WTC11 (cell line): Measurements from ENCODE around the gene PRM2. TPM values are rescaled to one million over a fixed set of nuclear protein-coding genes. Genes with fewer than 3 reads are reported as not detected.
A peak's percentile ranks its signal among the peaks of the same experiment; 100 is the strongest.

Source experiments
- ATAC-seq: fragments of 200-7000 bp; cut with Tn5 transposase; 2 replicates; pipeline ENCODE4 v1.10.0; 2021; ENCODE audit warnings: mild to moderate bottlenecking, moderate library complexity
- CTCF ChIA-PET: fragments of 300-600 bp; sonication (Branson Sonifier 250); formaldehyde crosslinking; loops from one replicate; lab custom pipeline; 2021; ENCODE audit warnings: antibody characterized with exemption; lab: Charles Lee
- POLR2A ChIA-PET: fragments of 350-600 bp; sonication (Branson Sonifier 250); formaldehyde crosslinking; loops from one replicate; lab custom pipeline; 2021; ENCODE audit warnings: antibody characterized with exemption; lab: Charles Lee
- DNase-seq: peaks from one replicate; pipeline ENCODE4 v3.0.0; 2021; ENCODE audit warnings: low spot score
- H3K27ac Mint-ChIP-seq: 2 replicates; pipeline ENCODE4 v1.8.0; 2021; ENCODE audit warnings: mixed read lengths
- H3K27me3 Mint-ChIP-seq: 2 replicates; pipeline ENCODE4 v1.8.0; 2021; ENCODE audit warnings: low read depth, mild to moderate bottlenecking, moderate library complexity, mixed read lengths
- H3K36me3 Mint-ChIP-seq: 2 replicates; pipeline ENCODE4 v1.8.0; 2021; ENCODE audit warnings: mixed read lengths
- H3K4me1 Mint-ChIP-seq: 2 replicates; pipeline ENCODE4 v1.8.0; 2022; ENCODE audit warnings: mixed read lengths
- H3K4me3 Mint-ChIP-seq: 2 replicates; pipeline ENCODE4 v1.8.0; 2021; ENCODE audit warnings: mild to moderate bottlenecking, moderate library complexity, mixed read lengths
- H3K9me3 Mint-ChIP-seq: 2 replicates; pipeline ENCODE4 v1.8.0; 2021; ENCODE audit warnings: mixed read lengths
- ARID4B ChIP-seq: sonication (generic); formaldehyde crosslinking; IDR thresholded peaks from 2 replicates; pipeline ENCODE4 v1.8.0; 2023; ENCODE audit warnings: missing genetic modification reagents, mild to moderate bottlenecking, borderline replicate concordance
- ATF2 ChIP-seq: sonication (generic); formaldehyde crosslinking; IDR thresholded peaks from 2 replicates; pipeline ENCODE4 v1.8.1; 2022; ENCODE audit warnings: low read depth, missing genetic modification reagents, borderline replicate concordance
- ETV6 ChIP-seq: sonication (generic); formaldehyde crosslinking; IDR thresholded peaks from 2 replicates; pipeline ENCODE4 v1.8.1; 2022; ENCODE audit warnings: mild to moderate bottlenecking, missing genetic modification reagents
- FOXK1 ChIP-seq: sonication (generic); formaldehyde crosslinking; IDR thresholded peaks from 2 replicates; pipeline ENCODE4 v1.8.0; 2022; ENCODE audit warnings: mild to moderate bottlenecking, moderate library complexity, missing genetic modification reagents
- FOXP1 ChIP-seq: sonication (generic); formaldehyde crosslinking; IDR thresholded peaks from 2 replicates; pipeline ENCODE4 v1.8.0; 2022; ENCODE audit warnings: missing genetic modification reagents, mild to moderate bottlenecking, moderate library complexity, borderline replicate concordance
- FOXP4 ChIP-seq: sonication (generic); formaldehyde crosslinking; IDR thresholded peaks from 2 replicates; pipeline ENCODE4 v1.8.0; 2022; ENCODE audit warnings: mild to moderate bottlenecking, missing genetic modification reagents
- HMGA2 ChIP-seq: fragments of 250-450 bp; sonication (Bioruptor Pico); IDR thresholded peaks from 2 replicates; pipeline ENCODE4 v1.4.0; 2021; ENCODE audit warnings: mild to moderate bottlenecking, moderate library complexity
- NFATC4 ChIP-seq: fragments of 250-450 bp; sonication (Bioruptor Pico); IDR thresholded peaks from 2 replicates; pipeline ENCODE4 v1.9.0; 2021; ENCODE audit warnings: mild to moderate bottlenecking
- NR1H2 ChIP-seq: sonication (generic); formaldehyde crosslinking; IDR thresholded peaks from 2 replicates; pipeline ENCODE4 v1.9.0; 2021; ENCODE audit warnings: mild to moderate bottlenecking, moderate library complexity, missing genetic modification reagents
- PRRX2 ChIP-seq: fragments of 250-450 bp; sonication (Bioruptor Pico); IDR thresholded peaks from 2 replicates; pipeline ENCODE4 v1.8.0; 2021; ENCODE audit warnings: mild to moderate bottlenecking
- RORB ChIP-seq: fragments of 250-450 bp; sonication (Bioruptor Pico); IDR thresholded peaks from 2 replicates; pipeline ENCODE4 v1.9.0; 2021; ENCODE audit warnings: mild to moderate bottlenecking
- SMAD3 ChIP-seq: sonication (generic); formaldehyde crosslinking; IDR thresholded peaks from 2 replicates; pipeline ENCODE4 v1.8.0; 2022; ENCODE audit warnings: missing genetic modification reagents, mild to moderate bottlenecking, borderline replicate concordance
- SMAD4 ChIP-seq: sonication (generic); formaldehyde crosslinking; IDR thresholded peaks from 2 replicates; pipeline ENCODE4 v1.8.0; 2022; ENCODE audit warnings: mild to moderate bottlenecking, missing genetic modification reagents
- SP1 ChIP-seq: sonication (generic); formaldehyde crosslinking; conservative IDR thresholded peaks from 2 replicates; pipeline ENCODE4 v1.8.1; 2022; ENCODE audit warnings: missing genetic modification reagents
- TEAD1 ChIP-seq: sonication (generic); formaldehyde crosslinking; IDR thresholded peaks from 2 replicates; pipeline ENCODE4 v1.8.0; 2022; ENCODE audit warnings: mild to moderate bottlenecking, missing genetic modification reagents
- TEAD4 ChIP-seq: sonication (generic); formaldehyde crosslinking; IDR thresholded peaks from 2 replicates; pipeline ENCODE4 v1.8.0; 2022; ENCODE audit warnings: mild to moderate bottlenecking, missing genetic modification reagents
- ZMAT4 ChIP-seq: fragments of 250-450 bp; sonication (Bioruptor Pico); IDR thresholded peaks from 2 replicates; pipeline ENCODE4 v1.9.0; 2021; ENCODE audit warnings: mild to moderate bottlenecking
- ZNF121 ChIP-seq: sonication (generic); formaldehyde crosslinking; IDR thresholded peaks from 2 replicates; pipeline ENCODE4 v1.8.0; 2023; ENCODE audit warnings: missing genetic modification reagents
- ZNF138 ChIP-seq: sonication (generic); formaldehyde crosslinking; conservative IDR thresholded peaks from 2 replicates; pipeline ENCODE4 v1.8.1; 2022; ENCODE audit warnings: mild to moderate bottlenecking, moderate library complexity, missing genetic modification reagents
- ZNF425 ChIP-seq: fragments of 250-450 bp; sonication (Bioruptor Pico); conservative IDR thresholded peaks from 2 replicates; pipeline ENCODE4 v1.9.0; 2021; ENCODE audit warnings: mild to moderate bottlenecking
- ZNF671 ChIP-seq: fragments of 250-450 bp; sonication (Bioruptor Pico); IDR thresholded peaks from 2 replicates; pipeline ENCODE4 v1.8.0; 2021; ENCODE audit warnings: mild to moderate bottlenecking
- total RNA-seq: library from RNA; stranded (reverse); gene quantifications from 3 replicates; pipeline ENCODE4 v1.2.3, GENCODE V29; 2021
- TF ChIP-seq, protein P1 (sequence below): sonication (generic); formaldehyde crosslinking; IDR thresholded peaks from 2 replicates; pipeline ENCODE4 v1.8.1; 2023; ENCODE audit warnings: mild to moderate bottlenecking, missing genetic modification reagents, moderate library complexity
- TF ChIP-seq, protein P2 (sequence below): sonication (generic); formaldehyde crosslinking; IDR thresholded peaks from 2 replicates; pipeline ENCODE4 v1.8.0; 2022; ENCODE audit warnings: mild to moderate bottlenecking, missing genetic modification reagents

The PRM2 gene
- total RNA-seq, 1 experiment from 2014 or later, result not detected

DNA sequence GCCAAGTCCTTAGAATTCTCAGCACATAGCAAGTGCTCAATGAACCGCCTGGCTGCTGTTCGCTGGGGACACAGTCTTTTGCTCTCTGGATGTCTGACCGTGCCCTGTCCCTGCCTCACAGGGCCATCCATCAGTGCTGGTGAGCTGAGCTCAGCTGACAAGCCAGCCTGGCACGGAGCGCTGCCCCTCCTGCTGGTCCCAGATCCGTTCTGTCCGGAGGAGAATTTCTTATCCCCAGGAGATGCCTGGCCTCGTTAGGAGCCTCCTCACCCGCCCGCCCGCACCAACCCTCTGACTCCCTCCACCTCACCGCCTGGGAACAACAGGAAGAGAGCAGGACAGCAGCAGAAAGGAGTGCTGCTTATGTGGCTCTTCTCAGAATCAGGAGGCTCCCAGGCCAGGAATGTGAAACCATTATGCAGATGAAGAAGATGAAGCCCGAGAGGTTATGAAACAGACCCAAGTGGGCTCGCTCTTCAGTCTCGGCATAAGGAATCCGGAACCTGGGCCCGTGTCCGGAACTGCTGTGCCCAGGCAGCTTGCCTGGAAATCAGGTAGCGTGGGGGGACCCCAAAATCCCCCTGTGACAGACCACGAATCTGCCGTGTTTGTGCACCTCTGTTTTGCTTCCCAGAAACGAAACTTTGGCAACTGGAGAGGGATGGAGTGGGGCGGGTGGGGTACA, 40.2 kb upstream of the PRM2 start:
- ATAC-seq (peak; percentile 35), DNase-seq (peak; percentile 71)
- Mint-ChIP-seq H3K9me3 (peaks cover 5% of the 10 kb centered on the region), H3K27me3 (no peaks in the 10 kb centered on the region), H3K4me3 (peak overlapping the region; percentile 59), H3K4me1 (peaks cover 66% of the 10 kb centered on the region), H3K36me3 (peaks cover 15% of the 10 kb centered on the region), H3K27ac (peak overlapping the region; percentile 100)
- ChIA-PET POLR2A (interaction anchor here (0.5 to 2.6 kb wide), 5 partner anchors 10 to 352 kb away, joined by 3 to 26 read pairs (median 4); partner anchors contain the start of gene SOCS1), CTCF (interaction anchor here (0.7 to 2.4 kb wide), 16 partner anchors 12 to 78 kb away, joined by 3 to 13 read pairs (median 5); partner anchors contain the start of gene SOCS1)
- TF ChIP-seq ETV6 (CRISPR knock-in tag), result 0 out of 2 replicates have a peak, but pooled peaks have one; percentile 35
- no peak for TF ChIP-seq ZMAT4 (CRISPR knock-in tag)
- no peak for TF ChIP-seq NR1H2 (CRISPR knock-in tag)
- TF ChIP-seq ZNF121 (CRISPR knock-in tag), result peak; percentile 68; the same call in 1 of the 2 replicates
- peak; percentile 62; the same call in 1 of the 2 replicates for TF ChIP-seq FOXP4 (CRISPR knock-in tag)
- TF ChIP-seq HMGA2, result no peak
- peak; percentile 34; the same call in 1 of the 2 replicates for TF ChIP-seq SP1 (CRISPR knock-in tag)
- peak; percentile 16 for TF ChIP-seq TEAD1 (CRISPR knock-in tag)
- 0 out of 2 replicates have a peak, but pooled peaks have one; percentile 26 for TF ChIP-seq FOXK1 (CRISPR knock-in tag)

- peak; percentile 93 for DNase-seq
- Mint-ChIP-seq H3K27ac (peak overlapping the region; percentile 100), H3K4me3 (0 out of 2 replicates have a peak overlapping the region, but pooled peaks have one; percentile 59), H3K27me3 (no peaks in the 10 kb centered on the region), H3K36me3 (peaks cover 15% of the 10 kb centered on the region), H3K9me3 (peaks cover 5% of the 10 kb centered on the region), H3K4me1 (peaks cover 70% of the 10 kb centered on the region)
- CTCF ChIA-PET, result interaction anchor here (0.6 to 2.4 kb wide), 16 partner anchors 13 to 77 kb away, joined by 3 to 13 read pairs (median 4); partner anchors contain the start of gene SOCS1
- peak; percentile 87 for ATAC-seq
- POLR2A ChIA-PET, result interaction anchor here (0.6 to 2.6 kb wide), 7 partner anchors 11 to 60 kb away, joined by 3 to 26 read pairs (median 4); partner anchors contain the start of gene SOCS1
- no peak for TF ChIP-seq ZNF425 (CRISPR knock-in tag)
- no peak for TF ChIP-seq NFATC4 (CRISPR knock-in tag)
- TF ChIP-seq PRRX2 (CRISPR knock-in tag), result no peak
- TF ChIP-seq TEAD4 (CRISPR knock-in tag), result peak; percentile 93
- TF ChIP-seq HMGA2, result no peak
- no peak for TF ChIP-seq SMAD3 (CRISPR knock-in tag)
- no peak for TF ChIP-seq RORB (CRISPR knock-in tag)
- no peak for TF ChIP-seq ZNF671 (CRISPR knock-in tag)
- TF ChIP-seq, protein P1, sequence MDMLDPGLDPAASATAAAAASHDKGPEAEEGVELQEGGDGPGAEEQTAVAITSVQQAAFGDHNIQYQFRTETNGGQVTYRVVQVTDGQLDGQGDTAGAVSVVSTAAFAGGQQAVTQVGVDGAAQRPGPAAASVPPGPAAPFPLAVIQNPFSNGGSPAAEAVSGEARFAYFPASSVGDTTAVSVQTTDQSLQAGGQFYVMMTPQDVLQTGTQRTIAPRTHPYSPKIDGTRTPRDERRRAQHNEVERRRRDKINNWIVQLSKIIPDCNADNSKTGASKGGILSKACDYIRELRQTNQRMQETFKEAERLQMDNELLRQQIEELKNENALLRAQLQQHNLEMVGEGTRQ (CRISPR knock-in tag), result no peak
- peak; percentile 84; the same call in 1 of the 2 replicates for TF ChIP-seq SMAD4 (CRISPR knock-in tag)
- TF ChIP-seq, protein P2, sequence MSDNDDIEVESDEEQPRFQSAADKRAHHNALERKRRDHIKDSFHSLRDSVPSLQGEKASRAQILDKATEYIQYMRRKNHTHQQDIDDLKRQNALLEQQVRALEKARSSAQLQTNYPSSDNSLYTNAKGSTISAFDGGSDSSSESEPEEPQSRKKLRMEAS (CRISPR knock-in tag), result peak; percentile 70
- no peak for TF ChIP-seq ZNF138
- 0 out of 2 replicates have a peak, but pooled peaks have one; percentile 12 for TF ChIP-seq ARID4B
- TF ChIP-seq FOXP1 (CRISPR knock-in tag), result no peak
- TF ChIP-seq ATF2, result no peak
Observed at GRCh38 chr16:11315510-11315909, 39.2 kb upstream of the PRM2 start.
